K562 (cell line): ENCODE data around the gene HPD. TPM values are rescaled to one million over a fixed set of nuclear protein-coding genes. Genes with fewer than 3 reads are reported as not detected.

Experiments used
- CAMTA2 ChIP-seq: fragments of 250-450 bp; sonication (Bioruptor Pico); conservative IDR thresholded peaks from 2 replicates; pipeline ENCODE4 v1.5.1; 2022
- CTCFL ChIP-seq: IDR thresholded peaks from 2 replicates; pipeline ENCODE4 v1.6.1; 2011; ENCODE audit warnings: borderline replicate concordance, low read depth, mild to moderate bottlenecking, moderate library complexity, low read length; ENCODE audit not compliant: insufficient read depth, poor library complexity, severe bottlenecking
- ETV5 ChIP-seq: sonication (generic); formaldehyde crosslinking; IDR thresholded peaks from 2 replicates; pipeline ENCODE4 v1.4.0; 2020; ENCODE audit warnings: low read depth, mild to moderate bottlenecking, missing genetic modification reagents
- HDAC3 ChIP-seq: fragments of 450-650 bp; IDR thresholded peaks from 2 replicates; pipeline ENCODE4 v1.6.1; 2018; ENCODE audit warnings: borderline replicate concordance, mild to moderate bottlenecking, moderate library complexity; ENCODE audit not compliant: partially characterized antibody
- HIVEP1 ChIP-seq: fragments of 250-450 bp; sonication (Bioruptor Pico); IDR thresholded peaks from 2 replicates; pipeline ENCODE4 v1.4.0; 2020; ENCODE audit warnings: mild to moderate bottlenecking
- JUNB ChIP-seq: fragments of 450-650 bp; formaldehyde crosslinking; conservative IDR thresholded peaks from 2 replicates; pipeline ENCODE4 v1.4.0; 2020; ENCODE audit warnings: mild to moderate bottlenecking
- KLF6 ChIP-seq: fragments of 250-450 bp; sonication (Bioruptor Pico); IDR thresholded peaks from 2 replicates; pipeline ENCODE4 v1.4.0; 2020; ENCODE audit warnings: mild to moderate bottlenecking, moderate library complexity, borderline replicate concordance
- NCOA1 ChIP-seq: fragments of 450-650 bp; IDR thresholded peaks from 2 replicates; pipeline ENCODE4 v1.6.1; 2016; ENCODE audit warnings: low read depth
- TAF15 ChIP-seq: fragments of 200-400 bp; formaldehyde crosslinking; IDR thresholded peaks from 2 replicates; pipeline ENCODE4 v1.6.1; 2017; ENCODE audit warnings: mild to moderate bottlenecking, low read depth, low read length, moderate library complexity
- XRCC5 ChIP-seq: fragments of 200-400 bp; formaldehyde crosslinking; IDR thresholded peaks from 2 replicates; pipeline ENCODE4 v1.6.1; 2017; ENCODE audit warnings: low read depth, mild to moderate bottlenecking, low read length
- ZNF253 ChIP-seq: fragments of 250-450 bp; sonication (Bioruptor Pico); conservative IDR thresholded peaks from 2 replicates; pipeline ENCODE4 v1.6.1; 2021; ENCODE audit warnings: mild to moderate bottlenecking
- ZNF707 ChIP-seq: fragments of 250-450 bp; sonication (Bioruptor Pico); conservative IDR thresholded peaks from 2 replicates; pipeline ENCODE4 v1.8.0; 2022; ENCODE audit warnings: inconsistent platforms, mild to moderate bottlenecking, moderate library complexity
- ZNF780A ChIP-seq: fragments of 250-450 bp; sonication (Bioruptor Pico); IDR thresholded peaks from 2 replicates; pipeline ENCODE4 v1.5.0; 2021; ENCODE audit warnings: mild to moderate bottlenecking
- ZSCAN29 ChIP-seq: fragments of 450-650 bp; IDR thresholded peaks from 2 replicates; pipeline ENCODE4 v1.6.1; 2017
- polyA plus RNA-seq, 8 experiments: library from polyadenylated mRNA; depleted of rRNA in 4 of 8; stranded (reverse) in 5 of 8; unstranded in 3 of 8; fragments of >200 nt; fragmentation: Nextera tagmentation in 2 of 8; fragmentation: Illumina TruSeq in 1 of 8; extraction: Ambion mirVana in 2 of 8; extraction: Trizol in 1 of 8; gene quantifications; 2 replicates each; pipeline versions ENCODE4 v1.2.1 to v1.2.3, GENCODE V29; 2011 to 2014; ENCODE audit warnings: inconsistent platforms in 1 of 8, missing spikeins in 1 of 8
- total RNA-seq, 7 experiments: library from RNA; depleted of rRNA in 6 of 7; stranded (reverse); fragments of >200 nt in 6 of 7; fragmentation: Illumina TruSeq in 2 of 7; extraction: Trizol in 2 of 7; gene quantifications; 2 replicates each; pipeline versions ENCODE4 v1.2.1 to v1.2.3, GENCODE V29; 2011 to 2021; ENCODE audit warnings: low replicate concordance in 1 of 7
- TF ChIP-seq, protein P1 (sequence below): fragments of 250-450 bp; sonication (Bioruptor Pico); IDR thresholded peaks from 2 replicates; pipeline ENCODE4 v1.8.0; 2021; ENCODE audit warnings: mild to moderate bottlenecking, moderate library complexity
- TF ChIP-seq, protein P2 (sequence below), 2 experiments: IDR thresholded peaks; 2 replicates each; pipeline ENCODE4 v1.6.1; 2011; ENCODE audit warnings: borderline replicate concordance in 1 of 2, control low read depth in 1 of 2, low read depth in 1 of 2, low read length in 1 of 2, mild to moderate bottlenecking in 1 of 2, mixed read lengths in 1 of 2, moderate library complexity in 1 of 2; ENCODE audit not compliant: insufficient read depth in 1 of 2, insufficient read length in 1 of 2, poor library complexity in 1 of 2, severe bottlenecking in 1 of 2; ENCODE audit errors: extremely low read depth in 1 of 2
- TF ChIP-seq, protein P3 (sequence below): fragments of 200-400 bp; formaldehyde crosslinking; IDR thresholded peaks from 2 replicates; pipeline ENCODE4 v1.6.1; 2017; ENCODE audit warnings: mild to moderate bottlenecking, low read depth, low read length, moderate library complexity
- TF ChIP-seq, protein P4 (sequence below), 2 experiments: fragments of 450-650 bp; IDR thresholded peaks; 2 replicates each; pipeline ENCODE4 v1.6.1; 2016

The HPD gene
- total and polyA plus RNA-seq, 9 of the 15 experiments (the other 6 are each of a cell fraction or from before 2014, with no cell fraction given) = 0.06 to 0.29 (median 0.07) TPM; not detected in 4

DNA sequence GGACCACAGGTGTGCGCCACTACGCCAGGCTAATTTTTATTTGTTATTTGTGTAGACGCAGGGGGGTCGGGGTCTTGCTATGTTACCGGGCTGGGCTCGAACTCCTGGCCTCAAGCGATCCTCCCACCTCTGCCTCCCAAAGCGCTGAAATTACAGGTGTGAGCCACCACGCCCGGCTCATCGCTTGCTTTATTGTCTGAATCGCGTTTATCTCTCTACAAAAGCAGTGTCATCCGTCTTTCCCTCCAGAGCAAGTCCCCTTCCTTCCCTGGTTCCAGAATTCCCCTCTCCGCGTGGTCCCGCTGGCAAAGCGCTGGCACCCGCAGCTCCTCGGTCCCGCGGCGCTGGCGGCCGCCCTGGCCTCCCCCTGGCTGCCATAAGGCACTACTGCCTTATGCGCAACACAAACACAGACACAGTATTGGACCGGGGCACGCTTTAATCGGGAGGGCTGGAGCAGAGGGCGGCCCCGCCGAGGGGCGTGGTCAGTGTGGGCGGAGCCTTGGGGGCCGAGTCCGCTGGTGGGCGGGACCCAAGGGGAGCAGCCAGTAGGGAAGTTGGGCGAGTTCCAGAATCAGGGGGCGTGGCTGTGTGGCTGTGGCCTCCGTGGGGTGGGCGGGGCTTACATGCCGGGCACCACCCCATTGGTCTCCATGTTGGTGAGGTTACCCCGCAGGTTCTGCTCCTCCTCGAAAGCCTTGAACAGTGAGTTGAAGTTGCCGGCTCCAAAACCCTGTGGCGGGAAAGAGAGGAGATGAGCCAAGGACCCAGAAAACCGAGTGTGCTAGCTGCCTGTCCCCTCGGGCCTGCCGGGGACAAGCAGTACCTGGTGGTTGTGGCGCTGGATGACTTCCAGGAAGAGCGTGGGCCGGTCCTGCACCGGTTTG lies 19.3 kb downstream of the HPD start (continued):
- TF ChIP-seq, protein P1, sequence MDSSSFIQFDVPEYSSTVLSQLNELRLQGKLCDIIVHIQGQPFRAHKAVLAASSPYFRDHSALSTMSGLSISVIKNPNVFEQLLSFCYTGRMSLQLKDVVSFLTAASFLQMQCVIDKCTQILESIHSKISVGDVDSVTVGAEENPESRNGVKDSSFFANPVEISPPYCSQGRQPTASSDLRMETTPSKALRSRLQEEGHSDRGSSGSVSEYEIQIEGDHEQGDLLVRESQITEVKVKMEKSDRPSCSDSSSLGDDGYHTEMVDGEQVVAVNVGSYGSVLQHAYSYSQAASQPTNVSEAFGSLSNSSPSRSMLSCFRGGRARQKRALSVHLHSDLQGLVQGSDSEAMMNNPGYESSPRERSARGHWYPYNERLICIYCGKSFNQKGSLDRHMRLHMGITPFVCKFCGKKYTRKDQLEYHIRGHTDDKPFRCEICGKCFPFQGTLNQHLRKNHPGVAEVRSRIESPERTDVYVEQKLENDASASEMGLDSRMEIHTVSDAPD (CRISPR knock-in tag) = no peak
- TF ChIP-seq, protein P2, sequence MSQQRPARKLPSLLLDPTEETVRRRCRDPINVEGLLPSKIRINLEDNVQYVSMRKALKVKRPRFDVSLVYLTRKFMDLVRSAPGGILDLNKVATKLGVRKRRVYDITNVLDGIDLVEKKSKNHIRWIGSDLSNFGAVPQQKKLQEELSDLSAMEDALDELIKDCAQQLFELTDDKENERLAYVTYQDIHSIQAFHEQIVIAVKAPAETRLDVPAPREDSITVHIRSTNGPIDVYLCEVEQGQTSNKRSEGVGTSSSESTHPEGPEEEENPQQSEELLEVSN (IDR thresholded peaks at IDR 0.05; ENCODE audit: borderline replicate concordance in 1 of 2, extremely low read depth in 1 of 2, insufficient read depth in 1 of 2, insufficient read length in 1 of 2, low read depth in 1 of 2, low read length in 1 of 2, poor library complexity in 1 of 2, severe bottlenecking in 1 of 2) = peak; percentile 29
- peak; percentile 2 for TF ChIP-seq CTCFL
- TF ChIP-seq JUNB = no peak
- TF ChIP-seq HDAC3 = no peak
- TF ChIP-seq HIVEP1 = no peak
- TF ChIP-seq ZSCAN29 = no peak
- TF ChIP-seq ZNF707 (CRISPR knock-in tag) = no peak
- no peak for TF ChIP-seq ZNF780A
- TF ChIP-seq TAF15 = no peak
- TF ChIP-seq CAMTA2 (CRISPR knock-in tag) = no peak
- TF ChIP-seq, protein P3, sequence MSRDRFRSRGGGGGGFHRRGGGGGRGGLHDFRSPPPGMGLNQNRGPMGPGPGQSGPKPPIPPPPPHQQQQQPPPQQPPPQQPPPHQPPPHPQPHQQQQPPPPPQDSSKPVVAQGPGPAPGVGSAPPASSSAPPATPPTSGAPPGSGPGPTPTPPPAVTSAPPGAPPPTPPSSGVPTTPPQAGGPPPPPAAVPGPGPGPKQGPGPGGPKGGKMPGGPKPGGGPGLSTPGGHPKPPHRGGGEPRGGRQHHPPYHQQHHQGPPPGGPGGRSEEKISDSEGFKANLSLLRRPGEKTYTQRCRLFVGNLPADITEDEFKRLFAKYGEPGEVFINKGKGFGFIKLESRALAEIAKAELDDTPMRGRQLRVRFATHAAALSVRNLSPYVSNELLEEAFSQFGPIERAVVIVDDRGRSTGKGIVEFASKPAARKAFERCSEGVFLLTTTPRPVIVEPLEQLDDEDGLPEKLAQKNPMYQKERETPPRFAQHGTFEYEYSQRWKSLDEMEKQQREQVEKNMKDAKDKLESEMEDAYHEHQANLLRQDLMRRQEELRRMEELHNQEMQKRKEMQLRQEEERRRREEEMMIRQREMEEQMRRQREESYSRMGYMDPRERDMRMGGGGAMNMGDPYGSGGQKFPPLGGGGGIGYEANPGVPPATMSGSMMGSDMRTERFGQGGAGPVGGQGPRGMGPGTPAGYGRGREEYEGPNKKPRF = no peak
- TF ChIP-seq ETV5 (CRISPR knock-in tag) = peak; percentile 16; the same call in 1 of the 2 replicates
- TF ChIP-seq, protein P4, sequence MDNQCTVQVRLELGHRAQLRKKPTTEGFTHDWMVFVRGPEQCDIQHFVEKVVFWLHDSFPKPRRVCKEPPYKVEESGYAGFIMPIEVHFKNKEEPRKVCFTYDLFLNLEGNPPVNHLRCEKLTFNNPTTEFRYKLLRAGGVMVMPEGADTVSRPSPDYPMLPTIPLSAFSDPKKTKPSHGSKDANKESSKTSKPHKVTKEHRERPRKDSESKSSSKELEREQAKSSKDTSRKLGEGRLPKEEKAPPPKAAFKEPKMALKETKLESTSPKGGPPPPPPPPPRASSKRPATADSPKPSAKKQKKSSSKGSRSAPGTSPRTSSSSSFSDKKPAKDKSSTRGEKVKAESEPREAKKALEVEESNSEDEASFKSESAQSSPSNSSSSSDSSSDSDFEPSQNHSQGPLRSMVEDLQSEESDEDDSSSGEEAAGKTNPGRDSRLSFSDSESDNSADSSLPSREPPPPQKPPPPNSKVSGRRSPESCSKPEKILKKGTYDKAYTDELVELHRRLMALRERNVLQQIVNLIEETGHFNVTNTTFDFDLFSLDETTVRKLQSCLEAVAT (IDR thresholded peaks at IDR 0.05) = 0 out of 4 replicates have a peak, but pooled peaks of 1 of the 2 experiments have one; percentile 9
- TF ChIP-seq ZNF253 (CRISPR knock-in tag) = no peak
- no peak for TF ChIP-seq NCOA1
- TF ChIP-seq XRCC5 = peak; percentile 91
- TF ChIP-seq KLF6 = no peak
